ENCODE results near the gene PIEZO1.

The PIEZO1 gene

DNA sequence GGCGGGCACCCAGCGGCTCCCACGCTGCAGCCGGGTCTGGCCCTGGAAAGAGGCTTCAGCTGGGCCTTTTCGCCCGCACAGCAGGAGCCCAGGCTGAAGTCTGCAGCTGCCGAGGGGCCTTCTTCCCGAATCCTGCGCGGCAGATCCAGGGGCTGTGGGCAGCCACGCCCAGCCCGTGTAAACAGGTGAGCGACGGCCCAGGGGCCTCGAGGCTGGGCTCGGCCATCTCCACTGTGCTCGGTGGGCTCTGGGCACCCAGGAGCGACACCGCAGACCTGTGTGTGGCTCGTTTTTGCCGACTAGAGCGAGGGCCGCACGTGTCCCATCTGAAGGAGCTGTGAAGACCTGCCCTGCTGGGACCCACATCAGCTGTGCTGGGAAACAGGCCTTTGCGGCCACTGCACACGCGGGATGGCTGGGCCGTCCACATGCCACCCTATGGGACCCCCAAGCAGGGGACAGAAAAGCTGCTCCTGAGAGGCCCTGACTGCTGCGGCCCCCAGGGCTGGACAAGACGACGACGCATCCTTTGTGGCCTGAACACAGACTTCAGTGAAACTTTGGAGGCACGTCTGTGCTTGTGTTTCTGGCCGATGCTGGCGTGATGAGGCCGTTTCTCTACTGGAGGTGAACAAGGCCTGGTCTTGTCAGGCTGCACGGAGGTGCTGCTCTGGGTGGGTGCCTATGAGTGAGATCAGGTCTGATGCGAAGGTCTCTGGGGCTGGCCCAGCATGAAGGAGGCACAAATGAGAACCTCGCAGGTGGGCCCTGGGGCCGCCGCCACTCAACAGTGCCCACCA is 31.9 kb upstream of the PIEZO1 start:
- DNase-seq: no peak

GRCh38 chr16:88815901-88816589 is 31.0 kb upstream of the PIEZO1 start:
- peak; percentile 53 for DNase-seq

DNA sequence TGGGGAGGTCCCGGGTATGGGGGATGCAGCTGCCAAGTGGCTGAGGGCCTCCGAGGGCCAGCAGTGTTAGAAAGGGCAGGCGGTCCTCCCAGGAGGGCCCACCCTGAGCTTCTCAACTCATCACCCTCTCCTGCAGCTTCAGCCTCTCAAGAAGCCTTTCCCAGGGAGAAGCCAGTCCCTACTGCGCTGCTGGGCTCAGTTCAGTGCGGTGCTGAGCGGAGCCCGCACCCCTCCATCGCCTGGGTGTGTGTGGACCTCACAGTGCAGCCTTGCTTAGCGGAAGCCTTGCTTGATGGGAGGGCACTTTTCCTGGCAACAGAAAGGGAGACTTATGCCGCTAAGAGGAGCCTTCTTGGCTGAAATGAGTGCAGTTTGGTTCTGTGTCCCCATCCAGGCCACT is 30.2 kb upstream of the PIEZO1 start:
- no peak for DNase-seq

GRCh38 chr16:88814144-88814502 is 29.1 kb upstream of the PIEZO1 start:
- DNase-seq: no peak

DNA sequence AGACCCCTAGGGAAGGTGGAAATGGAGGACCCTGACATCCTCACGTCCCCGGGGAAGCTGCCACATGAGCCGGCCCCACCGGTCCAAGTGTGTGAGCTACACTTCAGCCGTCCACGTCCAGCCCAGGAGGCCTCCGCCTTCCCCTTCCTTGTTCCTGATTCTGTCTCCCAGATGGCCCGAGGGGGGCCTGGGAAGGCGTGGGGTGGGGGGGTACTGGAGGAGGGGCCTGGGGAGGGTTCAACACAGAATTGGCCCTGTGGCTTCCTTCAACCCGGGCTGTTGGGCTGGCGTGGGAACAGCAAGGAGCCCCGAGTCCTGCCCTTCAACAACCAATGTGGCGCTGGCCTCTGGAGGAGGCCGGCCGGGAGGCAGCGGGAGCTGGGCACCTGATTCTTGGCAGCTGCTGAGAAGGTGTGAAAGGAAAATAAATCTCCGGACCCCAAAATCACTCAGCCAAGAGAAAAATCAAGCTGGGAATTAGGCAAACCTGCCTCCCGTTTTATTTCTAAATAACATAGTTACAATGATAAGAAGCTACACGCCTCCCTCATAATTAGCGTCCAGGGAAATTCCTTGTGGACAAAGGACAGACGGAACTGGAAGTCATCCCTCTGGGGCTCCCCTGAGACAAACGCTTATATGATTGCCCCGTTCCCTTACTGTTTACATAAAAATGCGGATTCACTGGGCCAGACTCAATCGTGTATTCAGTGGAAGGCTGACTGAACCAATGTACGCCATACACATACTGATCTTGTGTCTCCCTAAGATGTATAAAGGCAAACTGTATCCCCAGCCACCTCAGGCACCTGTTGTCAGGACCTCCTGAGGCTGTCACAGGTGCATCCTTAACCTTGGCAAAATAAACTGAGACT is 28.5 kb upstream of the PIEZO1 start:
- peak; percentile 55 for DNase-seq

- peak; percentile 41 for DNase-seq
Observed at GRCh38 chr16:88812513-88813268, 27.7 kb upstream of the PIEZO1 start.

GRCh38 chr16:88811769-88812512 is 26.9 kb upstream of the PIEZO1 start, which contains the start of gene APRT:
APRT (minus strand) TSS chr16:88811928; CDS start chr16:88811899, 29 bp downstream.
- DNase-seq: peak; percentile 87

DNA sequence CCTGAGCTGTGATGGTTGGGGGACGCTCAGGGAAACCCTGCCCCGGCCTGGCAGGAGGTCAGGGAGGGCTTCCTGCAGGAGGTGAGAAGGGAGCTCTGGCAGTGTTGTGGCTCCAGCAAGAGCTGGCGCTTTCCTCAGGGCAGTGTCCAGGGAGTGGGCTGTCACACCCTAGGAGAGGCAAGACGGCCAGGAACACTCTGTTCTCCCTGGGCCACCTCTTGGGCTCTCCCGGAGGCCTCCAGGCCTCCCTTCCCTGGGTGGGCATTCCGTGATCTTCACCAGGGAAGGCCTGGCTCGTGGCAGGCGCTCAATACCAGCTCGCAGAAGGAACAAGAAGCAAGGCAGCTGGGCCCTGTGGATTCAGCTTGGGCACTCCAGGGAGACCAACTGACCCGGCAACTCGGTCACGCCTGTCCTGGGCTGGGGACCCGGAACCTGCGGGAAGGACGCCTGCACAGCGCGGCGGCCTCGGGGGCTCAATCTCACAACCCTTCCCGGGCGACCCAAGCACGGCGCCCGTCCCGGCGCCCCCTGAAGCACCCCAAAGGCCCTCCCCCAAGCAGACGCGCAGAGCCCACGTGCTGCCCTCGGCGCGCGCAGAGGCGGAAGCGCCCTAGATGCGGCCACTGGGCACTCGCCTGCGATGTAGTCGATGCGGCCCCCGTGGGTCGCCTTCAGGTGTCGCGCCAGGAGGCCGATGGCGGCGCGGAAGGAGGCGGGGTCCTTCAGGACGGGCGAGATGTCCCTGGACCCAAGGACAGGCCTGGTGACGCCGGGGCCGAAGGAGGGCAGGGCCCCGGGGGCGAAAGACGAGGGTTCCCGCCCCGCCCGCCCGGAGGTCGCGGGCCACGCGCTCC is 26.1 kb upstream of the PIEZO1 start:
- peak; percentile 83 for DNase-seq

DNA sequence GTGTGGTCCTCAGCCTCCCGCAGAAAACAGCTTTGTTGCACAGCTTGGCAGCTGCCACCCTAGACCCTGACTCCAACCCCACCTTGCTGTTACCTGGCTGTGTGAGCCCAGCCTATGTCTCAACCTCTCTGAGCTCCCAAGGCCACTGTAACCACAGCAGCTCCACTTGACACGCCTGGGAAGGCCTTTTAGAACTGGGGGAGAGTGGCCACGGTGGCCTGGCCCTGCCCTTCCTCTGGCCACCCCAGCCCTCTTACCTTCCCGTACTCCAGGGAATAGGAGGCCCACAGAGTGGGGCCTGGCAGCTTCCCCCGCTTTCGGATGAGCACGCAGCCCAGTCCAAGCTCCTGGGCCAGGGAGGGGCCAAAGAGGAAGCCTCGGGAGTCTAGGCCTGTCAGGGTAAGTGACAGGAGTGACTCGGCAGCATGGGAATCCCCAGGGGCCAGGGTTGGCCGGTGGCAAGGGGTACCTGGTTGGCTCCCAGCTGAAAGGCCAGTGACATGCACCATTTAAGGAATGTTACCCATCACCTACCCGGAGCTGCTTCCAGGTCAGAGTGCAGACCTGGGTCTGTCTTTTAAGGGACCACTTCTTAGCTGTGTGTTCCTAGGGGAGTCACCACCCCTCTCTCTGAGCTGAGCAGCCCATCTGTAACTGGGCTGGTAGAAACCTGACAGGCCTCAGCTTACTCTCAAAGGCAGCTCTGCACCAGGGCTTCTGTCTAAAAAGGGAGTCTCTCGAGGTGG is 25.3 kb upstream of the PIEZO1 start:
- DNase-seq: peak; percentile 30

DNA sequence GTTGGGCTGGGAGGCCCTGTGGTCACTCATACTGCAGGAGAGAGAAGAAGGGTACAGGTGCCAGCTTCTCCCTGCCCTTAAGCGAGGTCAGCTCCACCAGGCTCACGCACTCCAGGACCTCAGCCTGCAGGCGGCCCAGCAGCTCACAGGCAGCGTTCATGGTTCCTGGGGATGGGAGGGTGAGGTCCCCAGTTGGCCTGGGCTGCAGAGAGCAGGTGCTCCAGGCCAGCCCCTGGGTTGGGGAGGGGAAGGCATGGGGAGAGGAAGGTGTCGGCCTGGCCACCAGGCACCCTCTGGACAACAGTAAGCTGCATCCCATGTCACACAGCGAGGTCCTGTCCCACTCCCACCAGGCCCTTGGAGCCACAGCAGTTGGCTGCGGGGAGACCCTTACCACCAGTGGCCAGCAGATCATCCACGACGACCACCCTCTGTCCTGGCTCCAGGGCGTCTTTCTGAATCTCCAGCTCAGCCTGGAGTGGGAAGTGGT is 24.7 kb upstream of the PIEZO1 start:
- peak; percentile 20 for DNase-seq

DNA sequence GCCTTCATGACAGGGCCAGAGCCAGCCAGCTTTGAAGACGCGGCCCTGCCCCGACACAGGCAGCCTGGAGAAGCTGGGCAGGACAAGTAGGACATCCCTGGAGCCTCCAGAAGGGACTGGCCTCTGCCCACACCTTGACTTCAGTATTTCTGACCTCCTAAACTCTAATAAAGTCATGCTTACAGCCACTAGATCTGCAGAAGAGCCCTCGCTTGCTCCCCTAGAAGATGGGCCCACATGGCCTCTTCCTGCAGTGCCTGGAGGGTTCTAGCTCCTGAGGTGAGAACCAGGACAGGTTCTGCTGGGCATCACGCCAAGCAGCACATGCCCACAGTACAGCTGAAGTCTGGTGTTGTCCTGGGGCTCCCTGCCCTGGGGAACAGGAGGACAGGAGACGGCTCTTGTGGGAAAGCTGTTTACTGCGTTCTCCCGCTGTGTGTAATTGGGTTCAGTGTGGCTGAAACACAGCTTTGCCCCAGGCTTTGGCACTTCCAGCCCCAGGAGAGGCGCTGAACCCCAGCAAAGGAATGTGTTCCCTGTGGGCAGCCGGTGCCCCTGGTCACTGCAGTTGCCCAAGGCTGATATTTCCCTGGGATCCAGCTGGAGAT is 24.2 kb upstream of the PIEZO1 start:
- peak; percentile 34 for DNase-seq

- no peak for DNase-seq
Observed at GRCh38 chr16:88807626-88808453, 22.8 kb upstream of the PIEZO1 start.

DNA sequence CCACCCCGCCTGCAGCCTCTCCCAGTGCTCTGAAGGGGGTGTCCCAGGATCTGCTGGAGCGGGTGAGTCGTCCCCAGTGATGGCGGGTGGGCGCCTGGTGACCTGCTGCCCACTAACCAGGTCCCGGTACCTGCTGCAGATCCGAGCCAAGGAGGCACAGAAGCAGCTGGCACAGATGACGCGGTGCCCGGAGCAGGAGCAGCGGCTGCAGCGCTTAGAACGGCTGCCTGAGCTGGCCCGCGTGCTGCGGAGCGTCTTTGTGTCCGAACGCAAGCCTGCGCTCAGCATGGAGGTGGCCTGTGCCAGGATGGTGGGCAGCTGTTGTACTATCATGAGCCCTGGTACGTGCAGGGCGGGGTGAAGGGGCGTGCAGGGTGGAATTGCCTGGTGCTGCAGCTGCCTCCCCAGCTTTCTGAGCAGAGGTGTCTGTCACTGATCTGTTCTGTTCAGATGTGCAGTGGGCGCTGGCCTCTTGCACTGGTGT is 22.2 kb upstream of the PIEZO1 start:
- no peak for DNase-seq

GRCh38 chr16:88806491-88807111 is 21.6 kb upstream of the PIEZO1 start:
- no peak for DNase-seq

DNA sequence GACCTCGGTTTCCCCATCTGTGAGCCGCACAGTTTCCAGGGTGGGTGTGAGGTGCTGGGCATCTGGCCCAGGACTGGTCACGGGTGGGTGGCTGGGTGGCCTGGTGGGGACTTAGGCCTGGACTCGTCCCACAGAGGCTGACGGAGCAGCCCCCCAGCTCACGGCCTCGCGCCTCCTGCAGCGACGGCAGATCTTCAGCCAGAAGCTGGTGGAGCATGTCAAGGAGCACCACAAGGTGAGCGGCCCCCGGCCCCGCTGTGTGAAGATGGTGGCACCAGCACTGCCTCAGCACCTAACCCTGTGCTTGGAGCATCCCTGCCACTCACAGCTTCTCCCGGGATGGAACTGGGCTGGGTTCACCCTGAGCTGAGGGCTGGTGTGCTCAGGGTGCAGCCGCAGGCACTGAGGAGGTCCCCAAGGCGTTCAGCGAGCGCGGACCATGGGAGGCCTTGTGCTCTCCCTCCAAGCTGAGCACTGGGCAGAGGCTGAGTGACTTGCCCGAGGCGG is 20.9 kb upstream of the PIEZO1 start:
- no peak for DNase-seq

DNA sequence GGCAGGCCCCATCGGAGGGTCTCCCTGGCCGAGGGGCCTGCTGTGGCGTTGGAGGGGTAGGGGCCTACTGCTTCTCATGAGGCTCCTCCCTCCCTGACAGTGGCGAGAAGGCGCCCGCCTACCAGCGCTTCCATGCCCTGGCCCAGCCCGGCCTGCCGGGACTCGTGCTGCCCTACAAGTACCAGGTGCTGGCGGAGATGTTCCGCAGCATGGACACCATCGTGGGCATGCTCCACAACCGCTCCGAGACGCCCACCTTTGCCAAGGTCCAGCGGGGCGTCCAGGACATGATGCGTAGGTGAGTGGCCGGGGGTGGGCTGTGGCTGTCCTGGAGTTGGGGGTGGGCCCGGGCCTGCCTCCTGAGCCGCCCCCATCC is 20.3 kb upstream of the PIEZO1 start:
- no peak for DNase-seq

DNA sequence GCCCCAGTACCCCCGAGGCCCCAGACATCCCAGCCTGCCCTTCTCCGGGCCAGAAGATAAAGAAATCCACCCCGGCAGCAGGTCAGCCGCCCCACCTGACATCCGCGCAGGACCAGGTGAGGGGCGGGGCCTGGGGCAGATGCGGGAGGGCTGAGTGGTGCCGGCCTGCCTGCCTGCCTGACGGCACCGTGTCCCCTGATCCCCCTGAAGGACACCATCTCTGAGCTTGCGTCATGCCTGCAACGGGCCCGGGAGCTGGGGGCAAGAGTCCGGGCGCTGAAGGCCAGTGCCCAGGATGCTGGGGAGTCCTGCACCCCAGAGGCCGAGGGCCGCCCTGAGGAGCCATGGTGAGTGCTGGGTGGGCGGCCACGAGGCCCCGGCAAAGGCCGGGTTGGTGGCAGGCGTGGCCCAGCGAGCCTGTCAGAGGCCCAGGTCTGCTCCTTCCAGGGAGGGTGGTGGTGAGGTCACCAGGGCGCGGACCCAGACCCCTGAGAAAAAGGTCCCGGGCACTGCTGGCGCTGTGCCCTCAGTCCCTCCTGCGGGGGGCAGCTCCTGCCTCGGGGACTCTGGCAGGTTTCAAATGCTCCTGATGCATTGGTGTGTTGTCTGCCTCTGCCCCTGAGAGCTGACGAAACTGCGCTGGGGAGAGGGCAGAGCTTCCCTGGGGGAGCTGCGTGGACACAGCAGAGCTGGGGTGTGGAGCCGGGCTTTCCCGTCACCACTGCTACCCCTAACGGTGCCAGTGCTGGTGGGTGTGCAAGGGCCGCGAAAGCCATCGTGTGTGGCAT is 19.7 kb upstream of the PIEZO1 start:
- DNase-seq: peak; percentile 38

All from NCI-H69 (cell line).